GM12891 (cell line): ENCODE results near the gene DHX58.

Source experiments
- POLR2A ChIP-seq: IDR thresholded peaks from 2 replicates; pipeline ENCODE4 v1.6.1; 2011; ENCODE audit warnings: low read depth, low read length, control low read depth
- POLR2AphosphoS5 ChIP-seq: IDR thresholded peaks from 2 replicates; pipeline ENCODE4 v1.6.1; 2011; ENCODE audit warnings: low read depth, low read length, control low read depth

DNA sequence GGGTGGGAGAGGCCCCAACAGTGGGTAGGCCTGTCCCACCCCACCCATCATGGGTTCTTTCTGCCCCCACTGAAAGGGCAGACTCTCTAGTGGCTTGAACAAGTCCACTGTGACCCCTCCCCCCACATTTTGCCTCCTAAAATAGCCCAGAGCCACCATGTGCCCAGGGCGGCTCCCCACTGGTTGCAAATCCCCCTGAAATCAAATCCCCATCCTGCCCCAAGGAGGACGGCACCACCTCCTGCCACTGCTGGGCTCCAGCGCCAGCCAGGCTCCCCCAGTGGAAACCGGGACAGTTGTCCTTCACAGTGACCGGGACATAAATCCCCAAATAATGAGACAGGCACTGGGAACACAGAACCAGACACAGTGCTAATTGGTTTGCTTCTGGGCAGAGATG, 34.8 kb downstream of the DHX58 start:
- TF ChIP-seq POLR2A, result no peak
- no peak for TF ChIP-seq POLR2AphosphoS5
